ENCODE results near the gene HSPA1A. TPM values are rescaled to one million over a fixed set of nuclear protein-coding genes. Genes with fewer than 3 reads are reported as not detected.

HSPA1A gene
- total and polyA plus RNA-seq, 10 donors = 16.4 to 384 (median 122) TPM

DNA sequence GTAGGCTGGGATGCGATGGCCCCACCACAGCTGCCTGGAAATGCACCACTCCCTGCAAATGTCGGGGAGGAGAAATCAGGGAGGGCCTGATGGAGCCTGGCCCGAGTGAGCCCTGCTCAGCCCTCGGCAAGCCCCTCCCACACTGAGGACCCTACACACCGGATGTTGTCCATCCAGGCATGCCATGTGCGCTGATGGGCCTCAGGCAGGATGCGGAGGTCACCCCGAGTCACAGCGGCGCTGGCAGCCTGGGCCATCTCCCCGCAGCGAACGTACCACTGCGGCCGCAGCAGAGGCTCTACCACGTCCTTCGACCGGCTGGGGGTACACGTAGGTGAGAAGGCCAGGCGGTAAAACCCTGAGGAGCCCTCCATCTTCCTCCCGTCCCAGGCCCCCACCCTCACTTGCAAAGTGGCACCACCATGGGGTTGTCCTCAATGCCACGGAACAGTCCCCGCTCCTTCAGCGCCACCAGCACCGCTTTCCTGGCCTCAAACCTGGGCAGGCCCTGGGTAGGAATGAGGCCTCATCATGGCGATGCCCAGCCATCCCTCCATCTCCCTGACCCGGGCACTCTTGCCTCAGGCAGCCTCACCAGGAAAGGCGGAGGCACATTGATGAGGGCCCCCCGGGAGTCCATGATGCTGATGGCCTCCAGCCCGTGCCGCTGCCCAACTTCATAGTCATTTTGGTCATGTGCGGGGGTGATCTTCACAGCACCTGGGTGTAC is 33.1 kb upstream of the HSPA1A start:
- H3K4me3 ChIP-seq = no peak overlapping the region
- no peak for DNase-seq
- intact Hi-C loops (cut with DNase I; ENCODE audit: low total_unique reads) = no loop called here
- H3K27me3 ChIP-seq (replicated peaks in 1 of 7) = no peaks in the 10 kb centered on the region
- H3K4me1 ChIP-seq = peaks cover 2 to 8% (median 4%) of the 10 kb centered on the region in 6 donors
- peak overlapping the region in 2 of 8 donors; percentile 4 to 27 for H3K27ac ChIP-seq
- peaks cover 0 to 96% (median 78%) of the 10 kb centered on the region in 6 donors for H3K36me3 ChIP-seq
- TF ChIP-seq CTCF (IDR thresholded peaks at IDR 0.05 in 8 of 11, conservative IDR thresholded peaks at IDR 0.05 in 3 of 11) (no peak), POLR2AphosphoS5 (IDR thresholded peaks at IDR 0.05) (peak in 1 of 3 donors; percentile 74), POLR2A (IDR thresholded peaks at IDR 0.05) (no peak)
- no peaks in the 10 kb centered on the region for H3K9me3 ChIP-seq
- 92 to 95% (median 93%) methylated on average over 32 of the region's 32 CpGs for WGBS, 5 donors

- intact Hi-C loops (cut with DNase I; ENCODE audit: low total_unique reads) = no loop called here
- DNase-seq = no peak
- WGBS, 5 donors = 86 to 92% (median 91%) methylated on average over 11 to 15 of the region's 15 CpGs
- Histone ChIP-seq H3K9me3 (no peaks in the 10 kb centered on the region), H3K27ac (no peak overlapping the region), H3K36me3 (peaks cover 0 to 93% (median 65%) of the 10 kb centered on the region in 6 donors), H3K4me3 (no peak overlapping the region), H3K4me1 (peaks cover 0 to 19% (median 10%) of the 10 kb centered on the region in 6 donors), H3K27me3 (replicated peaks in 1 of 7) (no peaks in the 10 kb centered on the region)
- TF ChIP-seq POLR2AphosphoS5 (IDR thresholded peaks at IDR 0.05) = peak in 1 of 3 donors; percentile 15
- no peak for TF ChIP-seq POLR2A (IDR thresholded peaks at IDR 0.05)
Observed at GRCh38 chr6:31784098-31784925, 31.0 kb upstream of the HSPA1A start.

GRCh38 chr6:31785475-31785874 is 29.9 kb upstream of the HSPA1A start:
- intact Hi-C loops (cut with DNase I; ENCODE audit: low total_unique reads) = no loop called here
- DNase-seq = no peak
- 87 to 97% (median 96%) methylated on average over 6 to 11 of the region's 11 CpGs for WGBS, 5 donors
- no peak overlapping the region for H3K4me3 ChIP-seq
- peaks cover 0 to 30% (median 20%) of the 10 kb centered on the region in 6 donors for H3K4me1 ChIP-seq
- no peak overlapping the region for H3K27ac ChIP-seq
- H3K9me3 ChIP-seq = no peaks in the 10 kb centered on the region
- TF ChIP-seq CTCF (IDR thresholded peaks at IDR 0.05 in 8 of 11, conservative IDR thresholded peaks at IDR 0.05 in 3 of 11) (no peak), POLR2AphosphoS5 (IDR thresholded peaks at IDR 0.05) (peak in 2 of 3 donors; percentile 7 to 30), POLR2A (IDR thresholded peaks at IDR 0.05) (no peak)
- peaks cover 0 to 93% (median 53%) of the 10 kb centered on the region in 6 donors for H3K36me3 ChIP-seq
- no peaks in the 10 kb centered on the region for H3K27me3 ChIP-seq (replicated peaks in 1 of 7)

DNA sequence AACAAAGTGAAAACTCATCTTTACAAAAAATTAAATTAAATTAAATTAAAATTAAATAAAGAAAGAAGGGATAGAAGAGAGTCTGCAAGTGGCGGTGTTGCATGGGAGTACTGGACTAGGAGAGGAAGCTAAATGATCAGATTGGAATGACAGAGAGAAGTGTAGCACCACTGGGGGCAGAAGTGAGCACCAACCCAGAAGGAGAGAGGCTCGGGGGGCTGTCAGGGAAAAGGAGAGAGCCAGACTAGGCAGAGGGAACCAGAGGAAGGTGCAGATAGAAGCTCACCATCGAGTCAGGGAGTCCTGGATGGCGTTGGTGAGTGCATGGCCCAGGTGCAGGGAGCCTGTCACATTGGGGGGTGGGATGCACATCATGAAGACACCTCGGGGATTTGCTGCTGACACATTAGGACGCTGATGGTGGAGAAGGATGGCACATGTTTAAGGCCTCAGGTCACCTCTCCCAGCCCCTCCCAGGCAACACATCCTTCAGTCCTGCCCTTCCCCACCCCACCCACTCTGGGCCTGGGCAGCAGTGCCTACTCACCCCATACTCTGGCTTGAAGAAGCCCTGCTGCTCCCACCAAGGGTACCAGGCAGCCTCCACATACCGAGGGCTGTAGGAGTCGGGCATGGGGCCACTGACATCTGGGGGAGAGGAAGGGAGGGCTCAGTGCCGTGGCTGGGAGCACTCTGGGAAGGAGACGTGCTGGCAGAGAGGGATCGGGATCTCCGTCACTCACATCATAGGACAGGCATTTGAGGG is 23.8 kb upstream of the HSPA1A start:
- DNase-seq = no peak
- no peak overlapping the region for H3K4me3 ChIP-seq
- peaks cover 9 to 85% (median 59%) of the 10 kb centered on the region in 6 donors for H3K4me1 ChIP-seq
- TF ChIP-seq POLR2A (IDR thresholded peaks at IDR 0.05) = no peak
- TF ChIP-seq CTCF (IDR thresholded peaks at IDR 0.05 in 8 of 11, conservative IDR thresholded peaks at IDR 0.05 in 3 of 11) = peak in 7 of 11 experiments; percentile 43 to 60 (median 48)
- TF ChIP-seq POLR2AphosphoS5 (IDR thresholded peaks at IDR 0.05) = peak in 1 of 3 donors; percentile 7
- H3K27me3 ChIP-seq (replicated peaks in 1 of 7) = no peaks in the 10 kb centered on the region
- no peaks in the 10 kb centered on the region for H3K9me3 ChIP-seq
- 69 to 77% (median 74%) methylated on average over 10 to 12 of the region's 12 CpGs for WGBS, 5 donors
- H3K27ac ChIP-seq = peak overlapping the region in 3 of 8 donors; percentile 11 to 59 (median 23)
- H3K36me3 ChIP-seq = peaks cover 0 to 58% (median 14%) of the 10 kb centered on the region in 6 donors
- intact Hi-C loops (cut with DNase I; ENCODE audit: low total_unique reads) = loop anchor here (10.0 kb wide), 1 partner anchor 57 kb away; the partner anchor contains the start of gene CLIC1

All from spleen (tissue), 11 donors.